GM19438 (cell line): Measurements from ENCODE around the gene ACSS1.

Experiments used
- ATAC-seq: cut with Tn5 transposase; IDR thresholded peaks from one replicate; pipeline ENCODE4 v1.9.1; 2021; ENCODE audit warnings: low read depth; ENCODE audit not compliant: unreplicated experiment

ACSS1 gene

DNA sequence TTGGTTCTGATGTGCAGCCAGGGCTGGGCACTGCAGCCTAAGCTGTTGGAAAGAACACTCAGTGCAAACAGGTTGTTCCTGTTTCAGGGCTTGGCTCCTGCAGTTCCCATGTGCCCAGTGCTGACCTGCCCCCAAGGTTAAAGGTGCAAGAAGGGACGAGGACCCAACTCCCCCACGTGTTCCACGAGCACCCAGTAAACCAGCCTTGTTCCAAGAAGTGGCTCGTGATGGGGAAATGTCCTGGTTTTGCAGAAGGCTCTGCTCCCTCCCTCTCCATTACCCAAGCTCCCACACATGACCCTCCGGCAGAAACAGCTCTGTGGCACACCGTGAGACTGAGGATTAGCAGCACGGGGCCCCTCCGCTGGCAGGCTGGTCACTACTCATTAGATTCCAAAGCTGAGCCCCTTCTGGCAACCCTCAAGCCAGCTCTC is 9.4 kb downstream of the ACSS1 start:
- no peak for ATAC-seq

DNA sequence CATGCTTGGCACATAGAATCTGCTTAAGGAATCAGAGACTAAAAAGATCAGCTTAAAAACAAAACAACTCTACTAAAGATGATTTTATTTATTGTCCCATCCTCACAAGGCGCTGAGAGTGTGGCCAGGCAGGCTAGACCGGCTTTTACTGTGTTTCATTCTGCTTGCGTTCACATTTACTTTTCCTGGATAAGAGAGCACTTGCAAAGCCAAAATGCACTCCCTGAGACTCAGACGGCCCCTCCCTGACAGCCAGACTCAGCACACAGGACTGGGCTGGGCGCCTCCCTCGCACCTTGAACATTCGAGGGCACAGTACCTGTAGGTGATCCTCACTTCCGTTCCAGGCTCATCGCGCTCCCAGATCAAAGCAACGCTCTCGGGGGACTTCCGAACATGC is 10.2 kb downstream of the ACSS1 start:
- no peak for ATAC-seq

DNA sequence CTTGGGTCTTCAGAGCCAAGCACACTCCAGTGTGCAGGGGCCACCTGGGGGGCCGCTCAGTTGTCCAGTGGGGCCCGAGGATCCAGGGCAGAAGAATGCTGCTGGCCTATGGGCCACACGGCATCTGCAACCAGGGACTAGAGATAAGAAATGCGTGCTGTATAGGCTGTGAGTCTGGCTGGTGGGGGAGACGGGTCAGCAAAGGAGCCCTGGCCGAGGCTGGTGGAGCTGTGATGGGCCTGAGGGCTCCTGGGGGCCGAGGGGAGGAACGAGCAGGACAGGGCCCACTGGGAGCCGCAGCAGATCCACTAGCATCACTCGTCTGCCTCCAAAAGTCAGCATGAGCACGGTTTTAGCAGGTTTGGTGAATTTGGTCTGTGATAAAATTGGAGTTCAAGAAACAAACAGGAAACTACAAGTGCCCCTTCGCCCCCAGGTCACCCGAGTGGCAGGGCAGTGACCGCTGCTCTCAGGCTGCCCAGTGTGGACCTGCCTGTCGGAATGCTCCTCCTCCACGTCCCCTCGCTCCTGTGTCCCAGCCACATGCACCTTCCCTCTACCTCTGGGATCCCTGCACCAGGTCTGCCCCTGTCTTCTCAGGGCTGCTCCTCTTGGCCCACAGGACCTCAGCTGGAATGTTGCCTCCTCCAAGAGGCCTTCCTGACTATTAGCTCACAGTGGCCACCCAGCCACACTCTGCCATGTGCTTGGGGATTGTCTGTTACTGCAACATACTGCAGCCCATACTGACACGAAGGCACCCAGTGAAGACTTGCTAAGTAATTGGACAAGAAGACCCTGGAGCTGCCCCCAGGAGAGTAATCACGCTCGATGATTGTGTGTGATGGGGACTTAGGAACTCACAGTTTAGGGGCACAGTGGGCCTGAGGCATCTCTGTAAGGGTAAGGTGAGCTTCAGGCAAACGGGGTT is 10.9 kb downstream of the ACSS1 start:
- no peak for ATAC-seq

DNA sequence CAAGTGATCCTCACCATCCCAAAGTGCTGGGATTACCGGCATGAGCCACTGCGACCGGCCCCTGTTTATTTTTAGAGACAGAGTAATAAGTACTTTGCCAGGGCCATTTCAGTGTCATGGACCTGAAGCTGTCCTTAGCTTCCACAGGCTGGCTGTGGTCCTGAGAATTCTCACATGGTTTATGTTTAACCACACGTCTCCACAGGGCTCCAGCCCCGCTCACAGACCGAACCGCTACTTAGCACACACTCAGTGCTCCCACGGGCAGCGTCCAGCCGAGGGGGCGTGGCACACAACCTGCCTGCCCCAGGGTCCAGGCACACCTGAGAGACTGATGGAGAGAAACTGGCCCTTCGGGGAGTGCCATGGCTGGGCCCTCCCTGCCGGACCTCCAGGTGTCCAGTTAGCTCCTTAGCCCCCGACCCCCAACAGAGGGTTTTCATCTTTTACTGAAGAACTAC is 11.7 kb downstream of the ACSS1 start:
- no peak for ATAC-seq

DNA sequence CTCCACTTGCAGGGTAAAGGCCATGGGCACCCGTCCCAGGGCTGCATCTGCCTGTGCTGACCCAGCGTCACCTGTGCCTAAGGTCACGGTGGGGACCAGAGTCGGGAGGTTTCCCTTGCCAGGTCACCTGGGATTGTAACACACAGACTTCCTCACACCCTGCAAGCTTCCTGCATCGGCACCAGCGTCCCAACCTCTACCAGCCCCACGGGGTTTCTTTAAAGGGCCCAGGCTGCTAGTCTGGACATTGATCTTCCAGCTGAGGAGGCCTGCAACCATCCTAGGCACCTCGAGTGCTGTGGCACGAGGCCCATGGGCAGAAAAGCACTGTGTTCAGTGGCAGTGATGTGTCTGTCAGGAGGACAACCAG is 12.6 kb downstream of the ACSS1 start:
- no peak for ATAC-seq

DNA sequence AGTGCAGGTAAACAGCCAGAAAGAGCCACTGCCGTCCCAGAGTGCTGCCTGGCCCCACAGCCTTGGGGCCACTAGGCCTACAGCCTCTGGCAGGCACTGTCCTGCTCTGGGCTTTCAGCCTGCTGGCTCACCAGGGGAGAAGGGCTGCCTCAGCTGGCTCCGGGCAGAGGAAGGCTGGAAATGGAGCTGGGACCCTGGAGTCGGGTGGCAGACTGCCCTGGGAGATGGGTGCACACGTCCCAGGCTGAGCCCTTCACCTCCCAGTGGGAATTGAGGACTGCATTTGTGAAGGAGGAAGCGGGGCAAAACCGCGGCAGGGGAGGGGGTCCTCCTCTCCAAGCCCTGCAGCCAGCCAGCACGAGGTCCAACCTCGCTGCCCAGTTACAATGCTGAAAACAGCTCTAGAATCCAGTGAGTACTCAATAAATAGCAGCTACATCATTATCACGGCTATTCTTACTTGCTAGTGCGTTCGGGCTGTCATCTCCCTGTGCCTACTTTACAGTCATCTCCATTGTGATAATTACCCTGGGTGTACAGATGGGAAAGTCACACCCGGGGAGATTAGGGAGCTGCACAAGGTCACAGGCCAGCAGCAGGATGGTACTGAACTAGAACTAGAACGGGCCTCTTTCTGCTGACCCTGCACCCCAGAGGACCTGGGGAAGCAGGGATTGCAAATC is 13.1 kb downstream of the ACSS1 start:
- no peak for ATAC-seq

DNA sequence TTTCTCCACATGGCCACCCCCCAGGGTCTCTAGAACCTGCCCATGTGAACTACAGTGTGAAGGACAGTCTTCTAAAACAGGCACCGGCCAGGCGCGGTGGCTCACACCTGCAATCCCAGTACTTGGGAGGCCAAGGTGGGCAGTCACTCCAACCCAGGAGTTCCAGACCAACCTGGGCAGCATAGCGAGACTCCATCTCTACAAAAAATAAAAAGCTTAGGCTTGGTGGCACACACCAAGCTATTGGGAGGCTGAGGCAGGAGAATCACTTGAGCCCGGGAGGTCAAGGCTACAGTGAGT is 13.7 kb downstream of the ACSS1 start:
- no peak for ATAC-seq

DNA sequence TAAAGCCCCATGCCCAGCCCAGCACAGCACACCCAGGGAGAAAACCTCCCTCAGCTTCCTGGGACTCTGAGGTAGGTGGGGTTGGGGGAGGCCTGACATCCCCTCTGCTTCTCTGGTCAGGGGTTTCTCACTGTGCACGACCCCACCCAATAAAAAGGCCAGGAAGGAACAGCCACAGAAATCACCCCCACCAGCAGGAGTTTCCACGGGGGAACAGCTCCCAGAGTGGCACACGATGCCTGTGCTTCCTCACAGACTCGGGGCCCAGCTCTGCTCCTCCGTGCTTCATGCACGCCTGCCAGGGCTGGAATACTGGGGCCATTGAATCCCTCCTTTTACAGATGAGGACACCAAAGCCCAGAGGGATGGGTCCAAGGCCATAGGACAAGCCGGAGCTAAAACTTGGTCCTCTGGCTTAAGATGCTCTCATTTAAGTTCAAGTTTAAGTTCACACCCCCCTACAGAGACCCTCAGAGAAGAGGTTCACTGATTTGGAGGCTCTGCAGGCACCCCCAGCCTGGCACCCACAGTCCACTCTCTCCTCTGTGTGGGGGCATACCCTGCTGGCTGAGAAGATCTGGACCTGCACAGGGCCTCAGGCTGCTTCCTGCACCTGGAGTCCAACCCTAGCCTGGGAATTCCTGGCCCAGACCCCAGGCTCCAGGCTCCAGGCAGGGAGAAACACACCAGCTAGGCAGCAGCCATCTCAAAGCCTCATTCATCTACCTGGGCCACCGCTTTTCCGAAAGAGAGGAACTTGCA is 14.3 kb downstream of the ACSS1 start:
- no peak for ATAC-seq

DNA sequence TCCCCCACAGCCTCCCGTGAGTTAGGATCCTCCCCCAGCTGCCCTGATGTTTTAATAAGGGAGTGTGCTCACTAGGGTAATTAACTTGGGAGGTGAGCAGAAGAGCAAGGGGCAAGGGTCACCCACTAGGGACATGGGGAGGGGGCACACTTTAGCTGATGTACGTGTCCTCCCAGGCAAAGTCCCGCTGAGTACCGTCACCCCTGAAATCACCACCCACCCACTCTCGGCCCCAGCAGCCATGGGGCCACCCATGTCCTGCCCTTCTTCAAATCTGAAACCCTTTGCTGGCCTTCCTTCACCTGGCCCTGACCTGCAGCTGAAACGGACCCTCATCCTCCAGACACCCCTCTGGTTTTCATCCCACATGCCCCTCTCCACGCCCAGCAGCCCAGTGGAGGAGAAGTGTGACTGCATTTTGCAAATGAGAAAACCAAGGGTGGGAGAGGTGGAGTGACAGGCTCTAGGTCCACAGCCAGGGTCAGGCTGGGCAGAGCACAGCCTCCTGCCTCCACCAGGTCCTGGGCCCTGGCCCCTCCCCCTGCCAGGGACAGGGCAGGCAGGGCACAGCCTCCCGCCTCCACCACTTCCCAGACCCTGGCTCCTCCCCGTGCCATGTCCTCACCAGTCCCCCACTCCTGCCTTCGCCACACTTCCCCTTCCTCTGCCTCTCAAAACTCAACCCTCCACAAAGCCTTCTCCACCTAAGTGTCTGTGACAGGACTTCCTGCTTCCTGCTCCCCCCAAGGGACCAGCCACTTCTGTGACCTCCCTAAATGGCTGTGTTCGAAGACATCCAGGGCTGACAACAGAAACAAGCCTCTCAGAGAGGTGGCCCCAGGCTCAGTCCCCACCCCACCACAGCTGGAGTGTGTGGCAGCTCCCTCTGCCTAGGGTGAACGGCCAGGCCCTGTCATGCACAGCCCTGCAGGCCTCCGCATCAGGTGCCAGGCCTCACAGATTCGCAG is 15.1 kb downstream of the ACSS1 start:
- peak; percentile 93 for ATAC-seq

DNA sequence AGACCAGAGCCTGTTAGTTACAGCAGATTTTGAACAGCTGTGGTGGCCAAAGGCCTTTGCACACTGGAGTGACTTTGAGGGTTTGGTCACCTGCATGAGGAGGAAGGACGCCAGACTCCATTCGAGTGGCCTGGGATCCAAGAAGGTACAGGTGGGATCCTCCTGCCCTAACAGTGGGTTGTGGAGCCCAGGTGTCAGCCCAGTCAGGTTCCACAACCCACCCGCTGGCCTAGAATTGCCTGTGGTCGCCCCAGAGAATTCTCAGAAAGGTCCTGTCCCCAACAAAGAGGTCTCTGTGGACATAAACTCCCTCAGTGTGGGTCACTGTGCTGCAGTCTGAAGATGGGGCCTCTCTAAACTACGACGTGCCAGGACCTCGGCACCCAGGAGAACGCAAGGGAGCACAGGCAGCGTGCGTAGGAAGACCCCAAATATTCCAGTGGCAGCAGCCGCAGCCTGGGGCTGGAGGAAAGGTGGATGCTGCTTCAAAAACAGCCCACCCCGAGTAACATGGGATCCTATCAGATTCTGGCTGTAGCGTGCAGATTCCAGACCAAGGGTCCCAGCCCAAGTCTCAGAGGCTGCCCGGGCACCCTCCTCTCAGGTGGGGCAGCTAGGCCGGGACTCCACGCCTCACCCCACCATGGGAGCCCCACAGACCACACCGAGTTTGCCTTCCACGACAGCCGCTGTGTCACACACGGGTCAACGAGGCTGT is 16.0 kb downstream of the ACSS1 start:
- no peak for ATAC-seq

DNA sequence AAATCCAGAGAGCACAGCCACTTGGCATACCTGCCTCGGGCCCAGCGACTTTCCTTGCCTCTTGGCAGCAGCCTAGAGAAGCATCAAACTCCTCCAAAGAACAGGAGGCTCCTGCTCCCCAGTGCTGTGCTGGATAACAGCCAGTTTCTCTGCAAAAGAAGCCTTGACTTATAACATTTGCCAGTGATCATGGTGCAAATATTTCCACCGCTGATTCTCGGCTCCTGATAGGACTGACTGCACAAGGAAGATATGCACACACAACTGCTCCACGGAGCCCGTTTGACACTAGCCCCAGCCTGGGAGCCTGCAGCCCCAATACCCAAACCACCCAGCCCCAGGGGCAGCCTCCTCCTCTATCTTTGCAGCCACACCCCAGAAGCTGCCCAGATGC is 17.5 kb downstream of the ACSS1 start:
- no peak for ATAC-seq

DNA sequence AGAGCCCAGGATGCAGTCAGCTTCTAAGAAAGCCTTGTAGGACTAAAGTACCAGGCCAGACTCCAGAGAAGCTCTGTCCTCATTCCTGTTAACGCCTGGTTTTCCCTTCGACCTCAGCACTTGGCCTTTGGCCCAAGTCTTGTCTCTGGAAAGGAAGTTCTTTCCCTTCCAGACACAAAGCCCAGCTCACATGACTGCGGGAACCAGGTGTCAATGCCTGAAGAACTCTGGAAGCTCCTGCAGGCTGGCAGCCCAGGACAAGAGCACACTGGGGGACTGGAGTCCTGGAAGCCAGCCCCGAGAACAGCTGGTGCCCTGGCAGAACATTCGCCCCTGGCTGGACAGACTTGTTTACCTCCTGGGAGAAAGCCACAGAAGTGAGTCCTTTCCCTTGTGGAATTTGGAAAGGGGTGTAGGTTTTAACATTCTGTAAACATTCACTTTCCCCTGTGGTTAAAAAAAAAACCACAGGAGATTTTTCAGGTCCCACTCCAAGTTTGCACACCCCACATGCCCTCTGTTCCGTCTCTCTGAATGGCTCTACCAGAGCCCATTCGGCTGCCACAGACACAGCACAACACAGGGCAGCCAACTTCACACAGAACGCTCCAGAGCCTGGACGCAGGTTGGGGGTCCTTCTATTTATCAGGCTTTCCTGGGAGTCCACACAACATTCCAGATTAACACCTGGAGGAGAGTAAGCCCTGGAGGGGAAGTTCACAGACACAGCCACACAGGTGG is 18.1 kb downstream of the ACSS1 start:
- ATAC-seq, result no peak

DNA sequence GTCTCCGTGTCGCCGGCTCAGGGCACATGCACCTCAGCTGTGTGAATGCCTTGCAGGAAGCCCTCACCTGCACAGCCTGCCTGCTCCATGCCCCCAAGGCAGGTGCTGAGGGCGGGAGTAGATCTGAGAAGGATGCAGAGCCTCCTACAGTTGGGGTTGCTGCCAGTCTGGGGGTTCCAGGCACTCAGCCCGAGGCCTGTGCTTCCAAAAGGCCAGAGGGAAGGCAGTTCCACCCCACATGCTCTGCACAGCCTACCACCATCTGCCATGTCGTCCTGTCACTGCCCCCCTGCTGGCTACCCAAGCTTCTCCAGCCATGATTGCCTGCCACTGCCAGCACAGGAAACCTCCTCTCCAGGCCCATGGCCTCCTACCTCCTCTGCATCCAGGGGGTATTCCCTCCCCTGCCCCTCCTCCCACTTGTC is 19.3 kb downstream of the ACSS1 start:
- no peak for ATAC-seq

DNA sequence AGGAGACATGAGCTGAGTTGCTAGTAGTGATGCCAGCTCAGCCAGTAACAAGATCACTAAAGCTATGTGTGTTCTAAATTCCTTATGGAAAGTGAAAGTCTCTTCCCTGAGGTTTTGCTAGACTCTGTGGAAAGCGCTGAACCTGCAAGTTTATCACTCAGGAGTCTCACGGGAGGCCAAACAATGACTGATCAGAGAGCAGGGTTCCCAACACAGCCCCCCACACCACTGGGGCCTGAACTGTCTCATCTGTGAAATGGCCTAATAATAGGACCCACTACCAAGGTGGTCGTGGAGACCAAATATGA is 19.9 kb downstream of the ACSS1 start:
- no peak for ATAC-seq

DNA sequence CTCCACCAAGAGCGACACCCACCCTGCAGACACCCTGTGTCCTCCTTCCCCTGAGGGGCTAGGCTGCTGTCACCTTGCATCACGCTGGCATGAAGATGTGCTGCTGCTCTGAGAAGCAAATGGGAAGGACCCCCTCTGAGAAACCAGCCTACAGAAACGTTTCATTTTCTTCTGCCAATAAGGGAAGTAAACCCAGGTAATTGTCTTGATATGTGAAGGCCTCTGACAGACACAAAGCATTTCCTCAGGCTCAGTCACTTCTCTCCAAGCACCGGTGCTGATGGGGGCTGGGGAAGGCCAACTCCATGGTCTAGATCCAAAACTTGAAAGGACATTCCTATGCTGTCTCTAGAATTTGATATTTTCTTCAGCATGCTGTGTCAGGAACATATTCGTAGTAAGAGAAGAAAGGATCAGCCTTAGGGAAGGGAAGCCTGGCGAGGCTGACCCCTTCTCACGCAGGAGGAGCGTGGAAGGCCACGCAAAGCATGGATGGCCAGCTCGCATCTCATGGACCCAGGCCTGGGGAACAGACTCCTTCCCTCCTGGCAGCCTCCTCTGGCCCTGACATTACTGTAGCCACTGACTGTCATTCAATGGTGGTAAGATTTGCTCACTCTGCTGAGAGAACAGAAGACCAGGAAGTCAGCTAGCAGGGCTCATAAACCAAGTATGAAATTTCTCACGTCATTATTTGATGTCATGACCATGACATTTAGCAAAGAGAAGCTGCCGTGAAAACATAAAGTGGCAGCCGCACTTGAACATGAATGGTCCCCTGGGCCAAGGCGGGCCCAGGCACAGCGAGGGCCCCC is 20.4 kb downstream of the ACSS1 start:
- ATAC-seq, result no peak

DNA sequence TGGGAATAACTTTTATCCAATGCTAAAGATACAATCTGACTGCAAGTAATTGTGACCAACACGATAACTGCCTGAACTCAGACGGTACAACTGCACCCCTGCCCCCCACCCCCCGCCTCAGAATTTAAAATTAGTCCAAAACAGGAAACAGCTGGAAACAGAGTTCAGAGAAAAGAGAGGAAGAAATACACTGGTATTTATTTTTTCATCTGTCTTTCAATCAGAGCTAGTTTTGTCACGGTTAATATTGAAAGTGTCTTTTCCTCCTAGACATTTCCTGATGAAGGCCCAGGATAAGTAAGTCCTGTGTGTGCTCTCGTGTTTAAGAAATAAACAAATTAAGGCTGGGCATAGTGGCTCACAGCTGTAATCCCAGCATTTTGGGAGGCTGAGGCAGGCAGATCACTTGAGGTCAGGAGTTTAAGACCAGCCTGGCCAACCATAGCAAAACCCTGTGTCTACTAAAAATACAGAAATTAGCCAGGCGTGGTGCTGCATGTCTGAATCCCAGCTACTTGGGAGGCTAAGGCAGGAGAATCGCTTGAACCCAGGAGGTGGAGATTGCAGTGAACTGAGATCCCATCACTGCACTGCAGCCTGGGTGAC is 21.5 kb downstream of the ACSS1 start:
- ATAC-seq, result no peak

DNA sequence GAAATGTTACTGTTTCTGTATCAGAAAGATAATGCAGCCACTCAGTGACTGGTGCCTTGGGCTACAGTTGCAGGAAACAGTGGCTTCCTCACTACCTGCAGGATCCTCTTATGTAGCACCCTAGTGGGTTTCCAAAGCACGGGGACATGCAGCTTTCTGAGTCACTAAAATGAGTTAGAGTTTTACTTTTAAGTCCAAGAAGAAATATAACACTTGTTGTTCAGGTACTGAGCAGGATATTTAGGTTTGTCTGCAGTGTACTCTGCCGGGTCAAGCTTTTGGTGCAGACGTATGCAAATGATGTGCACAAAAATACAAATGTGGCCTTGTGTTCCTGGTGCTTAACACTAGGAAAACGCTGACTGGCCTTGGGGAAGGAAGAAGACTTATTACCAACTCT is 22.0 kb downstream of the ACSS1 start:
- ATAC-seq, result no peak

DNA sequence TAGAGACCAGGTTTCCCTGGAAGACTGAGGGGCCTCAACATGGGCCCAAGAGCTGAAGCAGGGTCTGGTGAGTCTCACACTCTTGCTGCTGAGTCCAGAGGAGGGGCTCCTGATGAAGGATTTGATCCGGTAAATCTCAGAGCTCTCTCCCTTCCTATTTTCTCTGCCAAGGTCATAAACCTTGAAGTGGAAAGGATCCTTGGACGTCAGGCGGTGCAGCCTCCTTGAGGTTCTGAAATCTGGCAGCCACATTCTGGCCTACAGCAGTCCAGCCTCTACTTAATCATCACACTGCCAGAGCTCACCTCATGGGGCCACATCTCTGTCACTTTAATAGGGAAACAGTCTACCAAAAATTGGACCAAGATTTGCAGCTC is 24.0 kb downstream of the ACSS1 start:
- no peak for ATAC-seq
